Measurements from ENCODE around the gene RIPPLY3. TPM values are rescaled to one million over a fixed set of nuclear protein-coding genes. Genes with fewer than 3 reads are reported as not detected.
"Not testable (repeated sequence)": the region's sequence is repeated elsewhere in the genome, so short reads cannot be mapped to it uniquely, and the experiment has no call there.

The RIPPLY3 gene
- polyA plus RNA-seq, 1 donor from 2014 or later, result not detected

DNA sequence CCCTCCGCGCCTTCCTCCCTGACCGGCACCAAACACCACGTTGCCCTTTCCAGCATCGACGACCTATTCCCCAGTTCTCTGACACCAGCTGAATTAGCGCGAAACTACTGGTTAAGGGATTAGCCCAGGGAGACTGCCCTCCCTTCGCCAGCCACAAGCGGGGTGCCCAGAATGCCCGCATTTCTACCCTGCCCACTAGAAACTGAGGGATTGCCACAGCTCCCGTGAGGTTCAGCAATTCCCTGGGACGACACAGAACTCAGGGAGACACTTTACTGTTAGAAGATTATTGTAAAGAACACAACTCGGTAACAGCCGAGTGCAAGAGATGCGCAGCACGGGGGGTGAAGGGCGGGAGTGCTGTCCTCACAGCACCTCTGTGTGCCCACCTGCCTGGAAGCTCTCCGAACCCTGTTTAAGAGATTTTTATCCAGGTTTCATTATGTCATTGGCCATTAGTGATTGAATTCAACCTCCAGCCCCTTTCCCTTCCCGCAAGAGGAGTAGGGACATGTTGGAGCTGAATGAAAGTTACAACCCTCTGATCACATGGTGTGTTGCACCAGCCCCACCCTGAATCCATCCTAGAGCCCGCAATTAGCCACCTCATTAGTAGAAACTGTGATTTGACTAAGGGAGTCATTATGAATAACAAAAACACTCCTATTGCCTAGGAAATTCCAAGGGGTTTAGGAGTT is 15.8 kb upstream of the RIPPLY3 start:
- H3K27me3 Mint-ChIP-seq, result no peaks in the 10 kb centered on the region
- no peaks in the 10 kb centered on the region for H3K36me3 Mint-ChIP-seq
- no peaks in the 10 kb centered on the region for H3K9me3 Mint-ChIP-seq
- H3K4me3 Mint-ChIP-seq, result peak overlapping the region; percentile 78 to 92 (median 86)
- peaks cover 1 to 8% (median 3%) of the 10 kb centered on the region in 3 donors for H3K4me1 Mint-ChIP-seq
- H3K27ac Mint-ChIP-seq, result peak overlapping the region; percentile 42 to 95 (median 74)

DNA sequence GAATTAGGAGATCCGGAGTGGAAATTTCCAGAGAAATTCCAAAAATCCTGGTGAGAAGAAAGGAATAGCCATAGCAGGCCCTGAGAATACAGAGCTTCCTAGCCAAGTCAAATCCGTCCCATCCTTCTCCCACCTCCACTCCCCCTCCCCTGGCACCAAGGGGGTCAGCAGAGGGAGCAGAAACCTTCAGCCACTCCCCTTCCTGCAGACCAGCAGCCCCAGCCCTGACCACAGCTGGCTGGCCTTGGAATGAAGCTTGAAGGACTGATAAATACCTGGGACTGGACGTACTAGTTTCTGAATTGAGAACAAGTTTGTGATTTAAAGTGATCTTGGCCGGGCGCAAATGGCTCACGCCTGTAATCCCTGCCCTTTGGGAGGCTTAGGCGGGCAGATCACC is 13.8 kb upstream of the RIPPLY3 start:
- no peaks in the 10 kb centered on the region for H3K9me3 Mint-ChIP-seq
- H3K27ac Mint-ChIP-seq, result no peak overlapping the region
- peaks cover 1 to 8% (median 3%) of the 10 kb centered on the region in 3 donors for H3K4me1 Mint-ChIP-seq
- no peaks in the 10 kb centered on the region for H3K27me3 Mint-ChIP-seq
- H3K4me3 Mint-ChIP-seq, result no peak overlapping the region
- H3K36me3 Mint-ChIP-seq, result no peaks in the 10 kb centered on the region

- Mint-ChIP-seq H3K4me1 (peaks cover 0 to 4% (median 3%) of the 10 kb centered on the region in 3 donors), H3K9me3 (no peaks in the 10 kb centered on the region), H3K27me3 (no peaks in the 10 kb centered on the region), H3K36me3 (no peaks in the 10 kb centered on the region), H3K4me3 (peak overlapping the region; percentile 29 to 76 (median 48)), H3K27ac (peak overlapping the region in 1 of 3 donors; percentile 46)
These were observed 11.9 kb upstream of the RIPPLY3 start for GRCh38 chr21:36994501-36995158.

GRCh38 chr21:36995285-36995684 is 11.2 kb upstream of the RIPPLY3 start:
- H3K4me1 Mint-ChIP-seq, H3K36me3 Mint-ChIP-seq, H3K4me3 Mint-ChIP-seq, H3K27ac Mint-ChIP-seq, H3K9me3 Mint-ChIP-seq, H3K27me3 Mint-ChIP-seq: not testable (repeated sequence)

DNA sequence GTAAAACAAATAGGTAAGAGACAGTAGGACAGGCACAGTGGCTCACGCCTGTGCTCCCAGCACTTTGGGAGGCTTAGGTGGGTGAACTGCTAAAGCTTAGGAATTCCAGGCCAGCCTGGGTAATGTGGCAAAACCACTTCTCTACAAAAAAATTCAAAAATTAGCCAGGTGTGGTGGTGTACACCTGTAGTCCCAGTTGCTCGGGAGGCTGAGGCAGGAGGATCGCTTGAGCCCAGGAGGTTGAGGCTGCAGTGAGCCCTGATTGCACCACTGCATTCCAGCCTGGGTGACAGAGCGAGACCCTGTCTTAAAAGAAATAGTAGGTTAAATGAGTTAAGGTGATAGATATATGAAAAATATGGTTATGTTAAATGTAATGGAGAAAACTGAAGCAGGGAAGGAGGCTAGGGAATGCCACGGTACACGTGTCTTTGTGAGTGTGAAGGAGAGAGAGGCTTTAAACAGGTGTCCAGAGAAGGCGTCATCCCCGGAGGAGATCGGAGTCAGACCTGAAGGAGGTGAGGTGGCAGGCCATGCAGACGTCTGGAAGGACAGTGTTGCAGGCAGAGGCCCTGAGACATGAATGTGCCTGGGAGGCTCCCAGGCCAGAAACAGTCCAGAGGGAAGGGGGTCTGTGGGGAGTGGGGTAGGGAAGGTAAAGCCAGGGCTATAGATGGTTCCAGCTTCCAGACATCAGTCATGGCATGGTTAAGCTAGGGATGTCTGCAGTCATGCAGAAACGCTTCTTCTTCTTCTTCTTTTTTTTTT is 7.2 kb upstream of the RIPPLY3 start:
- Mint-ChIP-seq H3K27ac (peak overlapping the region in 1 of 3 donors; percentile 18), H3K4me1 (peaks cover 2 to 20% (median 7%) of the 10 kb centered on the region in 3 donors), H3K27me3 (no peaks in the 10 kb centered on the region), H3K4me3 (no peak overlapping the region), H3K36me3 (no peaks in the 10 kb centered on the region), H3K9me3 (peaks cover 0 to 4% (median 0%) of the 10 kb centered on the region in 3 donors)

- Mint-ChIP-seq H3K27ac (no peak overlapping the region), H3K27me3 (no peaks in the 10 kb centered on the region), H3K36me3 (no peaks in the 10 kb centered on the region), H3K9me3 (peaks cover 0 to 4% (median 0%) of the 10 kb centered on the region in 3 donors), H3K4me1 (peaks cover 2 to 20% (median 7%) of the 10 kb centered on the region in 3 donors), H3K4me3 (no peak overlapping the region)
These were observed 6.1 kb upstream of the RIPPLY3 start for GRCh38 chr21:37000381-37000780.

DNA sequence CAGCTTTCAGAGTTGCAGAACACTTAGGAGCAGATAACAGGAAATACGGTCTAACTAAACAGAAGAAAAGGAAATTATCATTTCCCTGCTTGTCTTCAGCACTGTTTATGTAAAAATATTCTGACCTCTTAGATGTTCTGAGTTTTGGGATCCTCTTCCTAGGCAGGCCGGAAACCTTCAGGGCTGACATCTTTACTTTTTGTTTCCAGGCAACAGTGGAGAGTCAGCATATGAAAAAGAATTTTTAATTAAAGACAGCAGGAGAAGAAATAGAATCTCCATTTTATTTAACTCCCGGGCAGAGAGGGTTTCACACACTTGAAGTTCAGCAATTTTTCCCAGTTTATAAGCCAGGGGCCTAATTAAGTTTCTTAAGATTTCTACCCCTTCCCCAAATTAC is 5.1 kb upstream of the RIPPLY3 start:
- Mint-ChIP-seq H3K9me3 (peaks cover 0 to 4% (median 0%) of the 10 kb centered on the region in 3 donors), H3K4me3 (peak overlapping the region in 2 of 4 donors; percentile 14 to 56), H3K36me3 (no peaks in the 10 kb centered on the region), H3K27me3 (no peaks in the 10 kb centered on the region), H3K27ac (no peak overlapping the region), H3K4me1 (peaks cover 2 to 20% (median 7%) of the 10 kb centered on the region in 3 donors)

DNA sequence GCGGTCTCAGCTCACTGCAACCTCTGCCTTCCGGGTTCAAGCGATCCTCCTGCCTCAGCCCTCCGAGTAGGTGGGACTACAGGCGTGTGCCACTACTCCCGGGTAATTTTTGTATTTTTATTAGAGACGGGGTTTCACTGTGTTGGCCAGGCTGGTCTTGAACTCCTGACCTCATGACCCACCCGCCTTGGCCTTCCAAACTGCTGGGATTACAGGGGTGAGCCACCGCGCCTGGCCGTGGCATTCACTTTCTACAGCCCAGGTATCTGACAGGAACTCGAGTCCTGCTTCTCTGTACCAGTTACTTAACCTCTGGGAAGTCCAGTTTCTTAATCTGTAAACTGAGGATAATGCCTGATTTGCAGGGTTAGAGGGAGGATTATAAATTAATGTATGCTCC is 3.7 kb upstream of the RIPPLY3 start:
- not testable (repeated sequence) for H3K9me3 Mint-ChIP-seq, H3K27me3 Mint-ChIP-seq, H3K36me3 Mint-ChIP-seq, H3K27ac Mint-ChIP-seq, H3K4me3 Mint-ChIP-seq
- peaks cover 3 to 24% (median 10%) of the 10 kb centered on the region in 3 donors for H3K4me1 Mint-ChIP-seq

- peaks cover 13% of the 10 kb centered on the region for H3K27me3 Mint-ChIP-seq
- H3K9me3 Mint-ChIP-seq, H3K36me3 Mint-ChIP-seq, H3K4me3 Mint-ChIP-seq, H3K27ac Mint-ChIP-seq: not testable (repeated sequence)
- peaks cover 3 to 24% (median 10%) of the 10 kb centered on the region in 3 donors for H3K4me1 Mint-ChIP-seq
These were observed 2.6 kb upstream of the RIPPLY3 start for GRCh38 chr21:37003917-37004316.

DNA sequence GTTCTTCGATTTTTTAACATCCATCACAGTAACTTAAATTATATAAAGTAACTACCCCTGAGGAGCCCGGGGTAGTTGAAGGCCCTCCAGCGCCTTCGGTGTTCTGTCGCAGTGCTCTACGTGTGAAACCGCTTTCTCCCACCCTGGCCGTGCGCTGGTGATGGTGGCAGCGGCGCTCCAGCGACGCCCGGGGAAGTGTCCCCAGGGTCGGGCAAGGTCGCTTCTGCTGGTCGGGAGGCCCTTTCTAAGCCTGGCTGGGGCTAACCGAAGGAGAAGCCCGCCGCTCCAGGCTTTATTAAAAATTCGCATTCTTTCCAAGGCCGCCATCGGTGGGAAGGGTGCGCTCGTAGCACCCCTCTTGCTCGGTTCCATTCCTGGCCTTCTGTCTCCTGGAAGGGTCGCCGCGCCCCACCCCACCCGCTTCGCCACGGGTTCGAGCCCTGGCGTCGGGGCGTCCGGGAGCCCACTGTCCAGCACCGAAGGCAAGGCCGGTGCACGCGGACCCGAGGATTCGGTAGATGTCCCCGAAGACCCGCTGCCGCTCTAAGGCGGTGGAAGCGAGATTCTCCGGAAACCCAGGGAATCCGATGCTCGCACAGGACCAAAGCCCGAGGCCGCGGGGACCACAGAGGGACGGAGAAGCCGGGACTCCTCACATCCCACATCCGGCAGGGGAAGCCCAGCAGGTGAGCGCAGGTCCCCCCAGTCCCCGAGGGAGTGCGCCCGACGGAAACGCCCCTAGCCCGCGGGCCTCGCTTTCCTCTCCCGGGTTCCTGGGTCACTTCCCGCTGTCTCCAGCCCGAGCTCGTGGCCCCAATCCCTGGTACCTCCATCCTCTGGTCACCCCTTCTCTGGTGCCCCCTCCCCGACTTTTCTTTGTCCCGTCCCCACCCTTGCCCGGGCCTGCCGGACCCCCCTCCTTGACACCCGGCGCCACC is 685 bp upstream of the RIPPLY3 start:
- H3K36me3 Mint-ChIP-seq, result no peaks in the 10 kb centered on the region
- peak overlapping the region in 3 of 4 donors; percentile 38 to 78 (median 58) for H3K4me3 Mint-ChIP-seq
- H3K27ac Mint-ChIP-seq, result no peak overlapping the region
- peaks cover 6 to 31% (median 18%) of the 10 kb centered on the region in 3 donors for H3K4me1 Mint-ChIP-seq
- H3K9me3 Mint-ChIP-seq, result no peaks in the 10 kb centered on the region
- peaks cover 25% of the 10 kb centered on the region for H3K27me3 Mint-ChIP-seq

GRCh38 chr21:37008724-37009123 is 2.2 kb downstream of the RIPPLY3 start:
- Mint-ChIP-seq H3K36me3 (no peaks in the 10 kb centered on the region), H3K4me1 (peaks cover 6 to 24% (median 13%) of the 10 kb centered on the region in 3 donors), H3K9me3 (no peaks in the 10 kb centered on the region), H3K27ac (no peak overlapping the region), H3K27me3 (peaks cover 39% of the 10 kb centered on the region), H3K4me3 (no peak overlapping the region)

- H3K36me3 Mint-ChIP-seq, result peaks cover 2% of the 10 kb centered on the region
- no peaks in the 10 kb centered on the region for H3K9me3 Mint-ChIP-seq
- H3K27ac Mint-ChIP-seq, result no peak overlapping the region
- H3K4me3 Mint-ChIP-seq, result peak overlapping the region; percentile 52 to 87 (median 81)
- peaks cover 6 to 24% (median 13%) of the 10 kb centered on the region in 3 donors for H3K4me1 Mint-ChIP-seq
- peaks cover 39% of the 10 kb centered on the region for H3K27me3 Mint-ChIP-seq
These were observed 3.3 kb downstream of the RIPPLY3 start for GRCh38 chr21:37009740-37010341.

GRCh38 chr21:37017951-37018679 is 11.6 kb downstream of the RIPPLY3 start:
- peaks cover 2% of the 10 kb centered on the region for H3K36me3 Mint-ChIP-seq
- no peak overlapping the region for H3K4me3 Mint-ChIP-seq
- H3K27me3 Mint-ChIP-seq, result peaks cover 4% of the 10 kb centered on the region
- no peak overlapping the region for H3K27ac Mint-ChIP-seq
- no peaks in the 10 kb centered on the region for H3K9me3 Mint-ChIP-seq
- peaks cover 0 to 5% (median 0%) of the 10 kb centered on the region in 3 donors for H3K4me1 Mint-ChIP-seq

Measured in IgD-negative memory B cell (primary cell).